DOHH2 (cell line): ENCODE results near the gene GRIA3.

ENCODE experiments used
- H3F3A ChIP-seq: fragments of 200-600 bp; sonication (generic), shearing (Covaris generic); 2 replicates; pipeline ENCODE4 v1.6.0; 2016; ENCODE audit warnings: antibody characterized with exemption, mild to moderate bottlenecking; ENCODE audit not compliant: control insufficient read depth, insufficient read depth
- H3K27ac ChIP-seq: fragments of 200-600 bp; sonication (generic); 2 replicates; pipeline ENCODE4 v1.5.1; 2014; ENCODE audit warnings: low read depth, mild to moderate bottlenecking, low read length, moderate library complexity
- H3K27me3 ChIP-seq: fragments of 200-600 bp; sonication (generic); 2 replicates; pipeline ENCODE4 v1.6.1; 2014; ENCODE audit warnings: mild to moderate bottlenecking, low read length, mixed read lengths; ENCODE audit not compliant: control insufficient read depth
- H3K36me3 ChIP-seq: fragments of 200-600 bp; sonication (generic); 2 replicates; pipeline ENCODE4 v1.6.1; 2014; ENCODE audit warnings: mild to moderate bottlenecking, low read length, moderate library complexity, mixed read lengths; ENCODE audit not compliant: control insufficient read depth
- H3K4me1 ChIP-seq: fragments of 200-600 bp; sonication (generic); 2 replicates; pipeline ENCODE4 v1.6.1; 2014; ENCODE audit warnings: mild to moderate bottlenecking, low read length, mixed read lengths; ENCODE audit not compliant: control insufficient read depth
- H3K4me2 ChIP-seq: fragments of 200-600 bp; sonication (generic); 2 replicates; pipeline ENCODE4 v1.6.0; 2014; ENCODE audit warnings: mild to moderate bottlenecking, low read length, moderate library complexity
- H3K4me3 ChIP-seq: fragments of 200-600 bp; sonication (generic); 2 replicates; pipeline ENCODE4 v1.5.1; 2014; ENCODE audit warnings: mild to moderate bottlenecking, low read length, mixed read lengths
- H3K79me2 ChIP-seq: fragments of 200-600 bp; sonication (generic); 2 replicates; pipeline ENCODE4 v1.6.1; 2014; ENCODE audit warnings: mild to moderate bottlenecking, low read length, mixed read lengths; ENCODE audit not compliant: control insufficient read depth
- H3K9me2 ChIP-seq: fragments of 200-600 bp; sonication (generic); replicated peaks from 2 replicates; pipeline ENCODE4 v1.6.1; 2014; ENCODE audit warnings: mild to moderate bottlenecking, low read length, mixed read lengths; ENCODE audit not compliant: control insufficient read depth
- H3K9me3 ChIP-seq: fragments of 200-600 bp; sonication (generic); 2 replicates; pipeline ENCODE4 v1.6.1; 2014; ENCODE audit warnings: antibody characterized with exemption, low read length, mixed read lengths; ENCODE audit not compliant: control insufficient read depth, insufficient read depth
- H4K20me1 ChIP-seq: fragments of 200-600 bp; sonication (generic); 2 replicates; pipeline ENCODE4 v1.6.0; 2014; ENCODE audit warnings: low read depth, mild to moderate bottlenecking, antibody characterized with exemption, low read length, moderate library complexity; ENCODE audit not compliant: control insufficient read depth, insufficient read depth
- EZH2phosphoT487 ChIP-seq: fragments of 200-600 bp; sonication (generic); IDR thresholded peaks from 2 replicates; pipeline ENCODE4 v1.6.1; 2017; ENCODE audit warnings: borderline replicate concordance, mild to moderate bottlenecking, antibody characterized with exemption, low read length, moderate library complexity, mixed read lengths
- TF ChIP-seq, protein P1 (sequence below): fragments of 200-600 bp; sonication (generic); IDR thresholded peaks from one replicate; pipeline ENCODE4 v1.5.1; 2014; ENCODE audit warnings: antibody characterized with exemption, mild to moderate bottlenecking, low read depth, low read length; ENCODE audit not compliant: poor library complexity, severe bottlenecking

The GRIA3 gene

DNA sequence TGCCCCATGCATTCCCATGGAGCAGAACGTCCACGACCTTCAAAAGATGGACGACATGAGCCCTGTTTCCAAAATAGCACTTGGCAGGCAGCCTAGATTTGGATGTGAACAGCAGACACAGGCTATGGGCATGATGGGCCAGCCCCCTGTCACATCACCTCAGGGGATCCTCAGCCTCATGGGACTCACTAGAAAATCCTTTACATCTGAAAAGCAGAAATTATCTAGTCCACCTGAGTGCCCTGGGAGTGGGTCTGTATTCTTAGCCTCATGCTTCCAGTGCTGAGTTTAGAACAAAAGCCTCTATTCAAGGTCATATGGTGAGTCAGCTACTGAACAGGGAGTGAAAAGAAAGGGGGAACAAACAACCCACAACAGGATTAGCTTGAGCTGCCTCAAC is 35.8 kb downstream of the GRIA3 start:
- Histone ChIP-seq H3K9me3 (no peaks in the 10 kb centered on the region), H3K4me2 (no peak overlapping the region), H3K27ac (no peak overlapping the region), H3K4me3 (no peak overlapping the region), H3K9me2 (no peaks in the 10 kb centered on the region), H3F3A (no peaks in the 10 kb centered on the region), H3K79me2 (no peaks in the 10 kb centered on the region), H3K27me3 (no peaks in the 10 kb centered on the region), H3K4me1 (no peaks in the 10 kb centered on the region), H4K20me1 (no peaks in the 10 kb centered on the region), H3K36me3 (no peaks in the 10 kb centered on the region)
- TF ChIP-seq, protein P1, sequence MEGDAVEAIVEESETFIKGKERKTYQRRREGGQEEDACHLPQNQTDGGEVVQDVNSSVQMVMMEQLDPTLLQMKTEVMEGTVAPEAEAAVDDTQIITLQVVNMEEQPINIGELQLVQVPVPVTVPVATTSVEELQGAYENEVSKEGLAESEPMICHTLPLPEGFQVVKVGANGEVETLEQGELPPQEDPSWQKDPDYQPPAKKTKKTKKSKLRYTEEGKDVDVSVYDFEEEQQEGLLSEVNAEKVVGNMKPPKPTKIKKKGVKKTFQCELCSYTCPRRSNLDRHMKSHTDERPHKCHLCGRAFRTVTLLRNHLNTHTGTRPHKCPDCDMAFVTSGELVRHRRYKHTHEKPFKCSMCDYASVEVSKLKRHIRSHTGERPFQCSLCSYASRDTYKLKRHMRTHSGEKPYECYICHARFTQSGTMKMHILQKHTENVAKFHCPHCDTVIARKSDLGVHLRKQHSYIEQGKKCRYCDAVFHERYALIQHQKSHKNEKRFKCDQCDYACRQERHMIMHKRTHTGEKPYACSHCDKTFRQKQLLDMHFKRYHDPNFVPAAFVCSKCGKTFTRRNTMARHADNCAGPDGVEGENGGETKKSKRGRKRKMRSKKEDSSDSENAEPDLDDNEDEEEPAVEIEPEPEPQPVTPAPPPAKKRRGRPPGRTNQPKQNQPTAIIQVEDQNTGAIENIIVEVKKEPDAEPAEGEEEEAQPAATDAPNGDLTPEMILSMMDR, result no peak
- TF ChIP-seq EZH2phosphoT487, result no peak

DNA sequence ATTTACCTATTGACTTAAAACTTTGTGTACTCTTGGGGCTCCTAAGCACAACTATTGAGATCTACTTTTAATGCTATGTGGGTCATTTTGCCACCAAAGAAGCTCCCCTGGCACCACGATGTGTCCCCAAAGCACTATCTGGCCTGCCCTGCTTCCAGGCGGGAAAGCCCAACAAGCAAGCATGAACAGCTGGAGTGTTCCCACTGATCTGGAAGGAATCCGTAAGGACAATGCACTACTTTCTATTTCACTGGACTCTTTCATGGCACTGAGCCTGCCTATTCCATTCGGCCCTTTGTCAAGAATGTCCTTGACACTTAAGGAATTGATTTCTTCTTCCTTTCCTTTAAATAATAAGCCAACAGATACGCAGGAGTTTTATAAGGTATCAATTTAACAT is 38.8 kb downstream of the GRIA3 start:
- H3K27me3 ChIP-seq, result no peaks in the 10 kb centered on the region
- H3F3A ChIP-seq, result no peaks in the 10 kb centered on the region
- H3K79me2 ChIP-seq, result no peaks in the 10 kb centered on the region
- no peaks in the 10 kb centered on the region for H3K9me2 ChIP-seq
- no peaks in the 10 kb centered on the region for H3K36me3 ChIP-seq
- H3K4me3 ChIP-seq, result no peak overlapping the region
- no peak overlapping the region for H3K27ac ChIP-seq
- no peaks in the 10 kb centered on the region for H3K4me1 ChIP-seq
- H4K20me1 ChIP-seq, result no peaks in the 10 kb centered on the region
- H3K4me2 ChIP-seq, result no peak overlapping the region
- H3K9me3 ChIP-seq, result no peaks in the 10 kb centered on the region
- TF ChIP-seq, protein P1, result no peak
- TF ChIP-seq EZH2phosphoT487, result no peak

DNA sequence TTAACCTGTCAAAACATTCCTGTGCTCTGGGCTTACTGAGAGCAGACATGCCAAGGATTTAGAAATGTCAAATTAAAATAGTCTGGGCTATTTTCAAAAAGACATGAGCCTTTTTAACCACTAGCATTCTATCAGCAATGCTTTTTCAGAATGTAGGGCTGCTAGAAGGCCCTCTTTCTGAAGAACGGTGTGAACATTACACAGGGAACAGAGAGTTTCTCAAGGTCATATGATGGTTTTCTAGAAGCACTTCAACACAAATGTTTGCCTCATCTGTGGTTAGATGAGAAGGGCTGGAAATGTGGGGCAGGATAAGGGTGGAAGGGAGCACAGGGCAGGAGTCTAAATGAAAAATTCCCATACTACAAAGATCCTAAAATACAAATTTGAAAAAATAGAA is 39.3 kb downstream of the GRIA3 start:
- no peaks in the 10 kb centered on the region for H4K20me1 ChIP-seq
- H3K4me2 ChIP-seq, result no peak overlapping the region
- no peaks in the 10 kb centered on the region for H3K4me1 ChIP-seq
- no peaks in the 10 kb centered on the region for H3K27me3 ChIP-seq
- no peaks in the 10 kb centered on the region for H3K79me2 ChIP-seq
- H3K9me2 ChIP-seq, result no peaks in the 10 kb centered on the region
- no peak for TF ChIP-seq EZH2phosphoT487
- TF ChIP-seq, protein P1, result no peak
- H3F3A ChIP-seq, result no peaks in the 10 kb centered on the region
- H3K4me3 ChIP-seq, result no peak overlapping the region
- no peaks in the 10 kb centered on the region for H3K36me3 ChIP-seq
- H3K27ac ChIP-seq, result no peak overlapping the region
- H3K9me3 ChIP-seq, result no peaks in the 10 kb centered on the region

DNA sequence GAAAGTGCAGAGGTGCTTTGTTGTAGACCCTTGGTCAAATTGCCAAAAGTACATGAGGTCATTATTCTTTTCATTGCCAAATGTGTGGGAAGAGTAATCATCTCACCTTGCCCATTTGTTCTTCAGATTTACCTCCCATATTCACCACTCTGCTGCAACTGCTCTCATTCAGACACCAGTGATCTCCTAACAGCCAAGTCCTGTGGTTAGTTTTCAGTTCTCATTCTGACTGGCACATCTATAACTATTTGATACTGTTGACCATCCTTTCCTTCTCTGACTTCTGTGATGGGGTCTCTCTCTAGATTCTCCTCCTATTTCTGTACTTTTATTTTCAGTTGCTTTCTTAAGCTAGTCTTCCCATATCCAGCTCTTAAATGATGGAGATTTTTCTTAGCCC is 39.8 kb downstream of the GRIA3 start:
- H3K4me2 ChIP-seq, result no peak overlapping the region
- no peak overlapping the region for H3K27ac ChIP-seq
- no peak for TF ChIP-seq EZH2phosphoT487
- no peaks in the 10 kb centered on the region for H3K27me3 ChIP-seq
- H3K9me3 ChIP-seq, result no peaks in the 10 kb centered on the region
- no peaks in the 10 kb centered on the region for H3K4me1 ChIP-seq
- no peaks in the 10 kb centered on the region for H3F3A ChIP-seq
- H4K20me1 ChIP-seq, result no peaks in the 10 kb centered on the region
- no peaks in the 10 kb centered on the region for H3K9me2 ChIP-seq
- H3K36me3 ChIP-seq, result no peaks in the 10 kb centered on the region
- H3K4me3 ChIP-seq, result no peak overlapping the region
- no peaks in the 10 kb centered on the region for H3K79me2 ChIP-seq
